ENCODE results near the gene FTSJ3. TPM values are rescaled to one million over a fixed set of nuclear protein-coding genes. Genes with fewer than 3 reads are reported as not detected.

The FTSJ3 gene
- total and polyA plus RNA-seq, 10 of the 15 experiments (the other 5 are each of a cell fraction or from before 2014, with no cell fraction given) = 17.2 to 79.2 (median 50.4) TPM

DNA sequence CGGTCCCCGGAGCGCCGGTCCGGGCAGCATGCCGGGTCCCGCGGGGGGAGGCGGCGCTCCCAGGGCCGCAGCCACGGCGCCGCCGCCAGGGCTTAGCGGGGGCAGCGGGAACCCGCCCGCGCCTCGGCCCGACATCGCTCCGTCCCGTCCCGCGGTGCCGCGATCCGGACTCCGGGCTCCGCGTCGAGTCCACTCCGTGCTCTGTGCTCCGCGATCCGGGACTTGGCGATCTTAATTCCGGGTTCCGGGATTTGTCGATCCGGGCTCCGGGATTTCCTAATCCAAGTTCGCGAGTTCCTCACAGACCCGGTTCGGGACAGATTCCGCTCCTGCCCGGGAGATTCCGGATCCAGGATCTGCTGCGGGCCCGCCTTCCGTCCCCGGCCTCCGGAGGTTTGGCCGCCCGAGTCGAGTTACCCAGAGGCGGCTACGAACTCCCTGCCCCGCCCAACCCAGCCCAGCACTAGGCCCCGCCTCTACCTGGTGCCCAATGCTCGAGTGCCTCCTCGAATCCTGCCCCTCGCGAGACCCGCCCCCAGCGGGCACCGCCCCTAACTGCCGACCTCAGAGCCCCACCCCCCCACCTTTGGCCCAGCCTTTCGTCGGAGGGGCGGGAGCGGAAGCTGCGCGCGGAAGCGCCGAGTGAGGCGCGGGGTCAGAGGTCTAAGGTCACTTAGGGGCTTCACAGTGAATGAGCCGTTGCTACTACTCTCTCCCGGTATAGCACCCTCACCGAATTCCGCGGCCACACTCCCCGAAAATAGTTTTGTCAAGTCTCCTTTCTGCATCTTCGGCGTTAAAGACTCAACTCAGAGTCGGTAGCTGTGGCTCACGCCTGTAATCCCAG is 15.3 kb upstream of the FTSJ3 start, which contains the start of gene SMARCD2 (continued):
- TF ChIP-seq CEBPB (IDR thresholded peaks at IDR 0.05; ENCODE audit: borderline replicate concordance in 1 of 2, low read depth in 2 of 2, low read length in 2 of 2) (no peak), EGR1 (IDR thresholded peaks at IDR 0.05; ENCODE audit: borderline replicate concordance in 1 of 2, low read depth in 2 of 2, low read length in 2 of 2) (peak in 1 of 2 experiments; percentile 76; a peak in 2 of 3 replicates), JUND (IDR thresholded peaks at IDR 0.05; ENCODE audit: low read depth, low read length) (no peak; the same call in 1 of the 2 replicates), SRF (IDR thresholded peaks at IDR 0.05; ENCODE audit: low read depth in 2 of 2, low read length in 2 of 2) (peak in 1 of 2 experiments; percentile 50; a peak in 1 of 4 replicates), RCOR1 (conservative IDR thresholded peaks at IDR 0.05; ENCODE audit: low read depth, low read length) (peak; percentile 76; the same call in 1 of the 2 replicates), TCF3 (IDR thresholded peaks at IDR 0.05; ENCODE audit: borderline replicate concordance, insufficient read depth, low read depth, low read length) (peak; percentile 54; the same call in 1 of the 2 replicates), HDAC6 (IDR thresholded peaks at IDR 0.05; ENCODE audit: unreplicated experiment) (no peak), SMAD1 (IDR thresholded peaks at IDR 0.05; ENCODE audit: low read depth, partially characterized antibody) (no peak), ZNF274 (IDR thresholded peaks at IDR 0.05; ENCODE audit: insufficient read depth, insufficient read length) (no peak), RUNX3 (IDR thresholded peaks at IDR 0.05; ENCODE audit: low read length) (peak; percentile 88), WRNIP1 (IDR thresholded peaks at IDR 0.05; ENCODE audit: borderline replicate concordance, low read depth, low read length) (0 out of 2 replicates have a peak, but pooled peaks have one; percentile 44), SP1 (IDR thresholded peaks at IDR 0.05; ENCODE audit: low read depth, low read length) (peak; percentile 99)
- TF ChIP-seq, protein P1, sequence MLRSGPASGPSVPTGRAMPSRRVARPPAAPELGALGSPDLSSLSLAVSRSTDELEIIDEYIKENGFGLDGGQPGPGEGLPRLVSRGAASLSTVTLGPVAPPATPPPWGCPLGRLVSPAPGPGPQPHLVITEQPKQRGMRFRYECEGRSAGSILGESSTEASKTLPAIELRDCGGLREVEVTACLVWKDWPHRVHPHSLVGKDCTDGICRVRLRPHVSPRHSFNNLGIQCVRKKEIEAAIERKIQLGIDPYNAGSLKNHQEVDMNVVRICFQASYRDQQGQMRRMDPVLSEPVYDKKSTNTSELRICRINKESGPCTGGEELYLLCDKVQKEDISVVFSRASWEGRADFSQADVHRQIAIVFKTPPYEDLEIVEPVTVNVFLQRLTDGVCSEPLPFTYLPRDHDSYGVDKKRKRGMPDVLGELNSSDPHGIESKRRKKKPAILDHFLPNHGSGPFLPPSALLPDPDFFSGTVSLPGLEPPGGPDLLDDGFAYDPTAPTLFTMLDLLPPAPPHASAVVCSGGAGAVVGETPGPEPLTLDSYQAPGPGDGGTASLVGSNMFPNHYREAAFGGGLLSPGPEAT (IDR thresholded peaks at IDR 0.05; ENCODE audit: low read depth) = peak; percentile 94
- TF ChIP-seq, protein P2, sequence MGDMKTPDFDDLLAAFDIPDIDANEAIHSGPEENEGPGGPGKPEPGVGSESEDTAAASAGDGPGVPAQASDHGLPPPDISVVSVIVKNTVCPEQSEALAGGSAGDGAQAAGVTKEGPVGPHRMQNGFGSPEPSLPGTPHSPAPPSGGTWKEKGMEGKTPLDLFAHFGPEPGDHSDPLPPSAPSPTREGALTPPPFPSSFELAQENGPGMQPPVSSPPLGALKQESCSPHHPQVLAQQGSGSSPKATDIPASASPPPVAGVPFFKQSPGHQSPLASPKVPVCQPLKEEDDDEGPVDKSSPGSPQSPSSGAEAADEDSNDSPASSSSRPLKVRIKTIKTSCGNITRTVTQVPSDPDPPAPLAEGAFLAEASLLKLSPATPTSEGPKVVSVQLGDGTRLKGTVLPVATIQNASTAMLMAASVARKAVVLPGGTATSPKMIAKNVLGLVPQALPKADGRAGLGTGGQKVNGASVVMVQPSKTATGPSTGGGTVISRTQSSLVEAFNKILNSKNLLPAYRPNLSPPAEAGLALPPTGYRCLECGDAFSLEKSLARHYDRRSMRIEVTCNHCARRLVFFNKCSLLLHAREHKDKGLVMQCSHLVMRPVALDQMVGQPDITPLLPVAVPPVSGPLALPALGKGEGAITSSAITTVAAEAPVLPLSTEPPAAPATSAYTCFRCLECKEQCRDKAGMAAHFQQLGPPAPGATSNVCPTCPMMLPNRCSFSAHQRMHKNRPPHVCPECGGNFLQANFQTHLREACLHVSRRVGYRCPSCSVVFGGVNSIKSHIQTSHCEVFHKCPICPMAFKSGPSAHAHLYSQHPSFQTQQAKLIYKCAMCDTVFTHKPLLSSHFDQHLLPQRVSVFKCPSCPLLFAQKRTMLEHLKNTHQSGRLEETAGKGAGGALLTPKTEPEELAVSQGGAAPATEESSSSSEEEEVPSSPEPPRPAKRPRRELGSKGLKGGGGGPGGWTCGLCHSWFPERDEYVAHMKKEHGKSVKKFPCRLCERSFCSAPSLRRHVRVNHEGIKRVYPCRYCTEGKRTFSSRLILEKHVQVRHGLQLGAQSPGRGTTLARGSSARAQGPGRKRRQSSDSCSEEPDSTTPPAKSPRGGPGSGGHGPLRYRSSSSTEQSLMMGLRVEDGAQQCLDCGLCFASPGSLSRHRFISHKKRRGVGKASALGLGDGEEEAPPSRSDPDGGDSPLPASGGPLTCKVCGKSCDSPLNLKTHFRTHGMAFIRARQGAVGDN (IDR thresholded peaks at IDR 0.05) = peak; percentile 98
- TF ChIP-seq, protein P3, sequence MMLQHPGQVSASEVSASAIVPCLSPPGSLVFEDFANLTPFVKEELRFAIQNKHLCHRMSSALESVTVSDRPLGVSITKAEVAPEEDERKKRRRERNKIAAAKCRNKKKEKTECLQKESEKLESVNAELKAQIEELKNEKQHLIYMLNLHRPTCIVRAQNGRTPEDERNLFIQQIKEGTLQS (IDR thresholded peaks at IDR 0.05; ENCODE audit: borderline replicate concordance, extremely low read depth, low read depth, low read length) = no peak
- TF ChIP-seq, protein P4, sequence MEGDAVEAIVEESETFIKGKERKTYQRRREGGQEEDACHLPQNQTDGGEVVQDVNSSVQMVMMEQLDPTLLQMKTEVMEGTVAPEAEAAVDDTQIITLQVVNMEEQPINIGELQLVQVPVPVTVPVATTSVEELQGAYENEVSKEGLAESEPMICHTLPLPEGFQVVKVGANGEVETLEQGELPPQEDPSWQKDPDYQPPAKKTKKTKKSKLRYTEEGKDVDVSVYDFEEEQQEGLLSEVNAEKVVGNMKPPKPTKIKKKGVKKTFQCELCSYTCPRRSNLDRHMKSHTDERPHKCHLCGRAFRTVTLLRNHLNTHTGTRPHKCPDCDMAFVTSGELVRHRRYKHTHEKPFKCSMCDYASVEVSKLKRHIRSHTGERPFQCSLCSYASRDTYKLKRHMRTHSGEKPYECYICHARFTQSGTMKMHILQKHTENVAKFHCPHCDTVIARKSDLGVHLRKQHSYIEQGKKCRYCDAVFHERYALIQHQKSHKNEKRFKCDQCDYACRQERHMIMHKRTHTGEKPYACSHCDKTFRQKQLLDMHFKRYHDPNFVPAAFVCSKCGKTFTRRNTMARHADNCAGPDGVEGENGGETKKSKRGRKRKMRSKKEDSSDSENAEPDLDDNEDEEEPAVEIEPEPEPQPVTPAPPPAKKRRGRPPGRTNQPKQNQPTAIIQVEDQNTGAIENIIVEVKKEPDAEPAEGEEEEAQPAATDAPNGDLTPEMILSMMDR (IDR thresholded peaks at IDR 0.05 in 2 of 3, conservative IDR thresholded peaks at IDR 0.05 in 1 of 3; ENCODE audit: control insufficient read depth in 2 of 3, extremely low read depth in 1 of 3, insufficient read depth in 1 of 3, low read depth in 3 of 3, low read length in 3 of 3) = no peak
